GM18511 (cell line): Measurements from ENCODE around the gene KATNA1.
A peak's percentile ranks its signal among the peaks of the same experiment; 100 is the strongest.

Experiments
- ATAC-seq: cut with Tn5 transposase; IDR thresholded peaks from one replicate; pipeline ENCODE4 v1.9.1; 2021; ENCODE audit warnings: mild to moderate bottlenecking, moderate library complexity; ENCODE audit not compliant: unreplicated experiment

KATNA1 gene

DNA sequence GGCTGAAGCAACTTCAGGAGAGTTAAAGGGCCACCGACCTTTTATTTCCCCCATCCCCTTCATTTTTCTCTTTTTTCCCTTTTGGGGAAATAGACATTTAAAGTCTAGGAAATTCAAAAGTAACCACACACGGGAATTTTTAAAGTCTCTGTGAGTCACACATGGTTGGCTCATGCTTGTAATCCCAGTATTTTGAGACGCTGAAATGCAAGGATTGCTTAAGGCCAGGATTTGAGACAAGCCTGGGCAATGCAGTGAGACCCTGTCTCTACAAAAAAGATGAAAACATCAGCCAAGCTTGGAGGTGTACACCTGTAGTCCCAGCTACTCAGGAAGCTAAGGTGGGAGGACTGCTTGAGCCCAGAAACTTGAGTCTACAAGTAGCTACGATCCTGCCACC is 34.2 kb downstream of the KATNA1 start:
- ATAC-seq: no peak

DNA sequence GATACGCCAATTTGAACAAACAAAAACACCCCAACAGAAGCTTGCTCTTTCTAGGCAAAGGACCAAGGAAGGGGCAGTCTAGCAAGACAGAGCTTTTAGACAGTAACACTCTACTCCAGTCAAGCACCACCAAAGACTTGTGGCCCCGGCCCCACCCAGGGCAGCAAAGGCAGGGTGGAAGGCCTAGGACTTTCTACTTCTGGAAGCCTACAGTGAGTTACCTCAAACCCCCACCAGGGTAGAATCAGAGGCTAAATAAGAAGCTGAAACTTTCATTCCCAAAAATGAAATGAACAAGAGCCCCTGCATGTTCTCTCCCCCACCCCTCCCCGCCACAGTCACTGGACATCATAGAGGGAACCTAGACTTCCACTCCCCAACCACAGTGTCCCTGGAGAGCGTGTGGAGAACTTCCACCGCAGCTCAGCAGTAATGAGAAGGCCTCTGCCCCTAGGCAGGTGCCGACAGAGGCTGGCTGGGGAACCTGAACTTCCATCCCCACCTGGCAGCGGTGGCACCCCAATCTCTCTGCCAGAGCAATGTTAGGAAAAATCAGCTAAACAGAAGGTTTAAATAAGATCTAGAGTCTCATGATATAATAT is 40.0 kb downstream of the KATNA1 start:
- no peak for ATAC-seq

DNA sequence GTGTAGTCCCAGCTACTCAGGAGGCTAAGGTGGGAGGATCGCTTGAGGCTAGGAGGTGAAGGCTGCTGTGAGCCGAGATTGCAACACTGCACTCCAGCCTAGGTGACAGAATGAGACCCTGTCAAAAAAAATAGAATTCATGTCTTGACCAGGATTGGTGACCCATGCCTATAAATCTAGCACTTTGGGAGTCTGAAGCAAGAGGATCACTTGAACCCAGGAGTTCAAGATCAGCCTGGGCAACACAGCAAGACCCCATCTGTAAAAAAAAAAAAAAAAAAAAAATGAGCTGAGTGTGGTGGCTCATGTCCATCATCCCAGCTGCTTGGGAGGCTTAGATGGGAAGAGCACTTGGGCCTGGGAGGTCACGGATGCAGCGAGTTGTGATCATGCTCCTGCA is 48.0 kb downstream of the KATNA1 start:
- no peak for ATAC-seq

DNA sequence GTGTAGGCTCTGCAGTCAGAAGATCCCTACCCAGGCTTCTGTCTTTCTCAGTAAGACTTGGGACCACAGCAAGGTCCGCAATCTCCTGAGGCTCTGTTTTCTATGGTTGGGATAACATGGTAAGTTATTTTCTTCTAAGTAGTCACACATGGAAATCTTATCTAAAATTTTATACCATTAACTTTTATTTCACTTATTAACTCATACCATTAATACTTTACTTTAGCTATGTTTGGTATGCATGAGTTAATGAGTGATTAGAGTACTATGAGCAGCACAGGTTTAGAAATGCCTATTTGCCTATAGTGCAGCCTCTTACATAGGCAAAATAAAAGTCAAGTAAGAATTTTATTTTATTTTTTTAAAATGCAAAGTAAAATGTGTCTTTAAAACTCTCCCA is 55.1 kb downstream of the KATNA1 start:
- ATAC-seq: no peak

DNA sequence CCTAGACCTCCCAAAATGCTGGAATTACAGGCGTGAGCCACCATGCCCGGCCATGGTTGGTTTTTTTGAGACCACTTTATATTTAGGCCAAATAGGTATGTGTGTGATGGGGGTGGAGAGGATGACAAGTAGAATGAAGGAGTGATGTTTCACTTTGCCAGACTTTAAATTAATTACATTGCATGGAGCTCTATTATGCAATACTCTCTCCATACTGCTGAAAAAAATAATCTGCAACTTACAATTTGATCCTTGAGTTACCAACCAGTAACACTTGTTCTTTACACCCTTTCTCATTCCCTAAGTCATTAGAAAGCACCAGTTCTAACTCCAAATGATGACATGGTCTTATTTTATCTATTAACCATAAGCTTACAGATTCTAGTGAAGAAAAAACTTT is 55.5 kb downstream of the KATNA1 start:
- ATAC-seq: no peak

DNA sequence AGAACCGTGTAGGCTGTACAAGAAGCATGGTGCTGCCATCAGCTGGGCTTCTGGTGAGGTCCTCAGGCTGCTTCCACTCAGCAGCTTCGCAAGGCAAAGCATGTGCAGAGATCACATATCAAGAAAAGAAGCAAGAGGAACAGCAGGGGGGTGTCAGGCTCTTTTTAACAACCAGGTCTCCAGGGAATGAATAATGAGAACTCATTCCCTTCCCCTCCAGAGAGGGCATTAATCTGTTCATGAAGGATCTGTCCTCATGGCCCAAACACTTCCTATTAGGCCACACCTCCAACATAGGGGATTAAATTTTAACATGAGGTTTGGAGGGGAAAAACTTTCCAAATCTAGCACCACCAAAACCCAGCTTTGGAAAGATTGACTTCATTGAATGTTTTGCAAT is 62.4 kb downstream of the KATNA1 start:
- ATAC-seq: no peak

DNA sequence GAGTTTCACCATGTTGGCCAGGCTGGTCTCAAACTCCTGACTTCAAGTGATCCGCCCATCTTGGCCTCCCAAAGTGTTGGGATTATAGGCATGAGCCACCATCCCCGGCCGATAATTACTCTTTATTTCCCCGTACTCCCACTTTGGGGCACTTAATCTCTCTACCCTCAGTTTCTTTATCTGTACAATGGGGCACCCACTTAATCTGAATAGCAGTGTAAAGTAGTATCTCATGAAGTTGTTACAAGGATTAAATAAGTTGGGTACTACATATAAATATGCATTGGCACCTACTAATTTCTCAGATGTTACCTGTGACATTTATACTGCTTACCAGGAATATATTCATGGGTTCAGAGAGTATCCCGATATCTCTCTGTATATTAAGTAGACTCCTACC is 67.2 kb downstream of the KATNA1 start:
- ATAC-seq: no peak

DNA sequence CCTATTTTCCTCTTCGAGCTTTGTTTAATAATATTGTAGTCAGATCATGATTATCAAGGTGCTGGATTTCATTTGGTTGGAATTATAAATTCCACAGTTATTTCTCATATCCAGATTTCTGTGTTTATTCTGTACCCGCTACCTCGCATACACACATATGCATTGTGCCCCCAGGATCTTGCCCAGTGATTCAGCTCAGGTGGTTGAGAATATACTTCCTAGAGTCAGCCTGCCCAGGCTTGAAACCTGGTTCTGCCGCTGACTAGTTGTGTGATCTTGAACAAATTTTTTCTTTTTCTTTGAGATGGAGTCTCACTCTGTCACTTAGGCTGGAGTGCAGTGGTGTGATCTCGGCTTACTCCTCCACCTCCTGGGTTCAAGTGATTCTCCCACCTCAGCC is 67.6 kb downstream of the KATNA1 start:
- no peak for ATAC-seq

DNA sequence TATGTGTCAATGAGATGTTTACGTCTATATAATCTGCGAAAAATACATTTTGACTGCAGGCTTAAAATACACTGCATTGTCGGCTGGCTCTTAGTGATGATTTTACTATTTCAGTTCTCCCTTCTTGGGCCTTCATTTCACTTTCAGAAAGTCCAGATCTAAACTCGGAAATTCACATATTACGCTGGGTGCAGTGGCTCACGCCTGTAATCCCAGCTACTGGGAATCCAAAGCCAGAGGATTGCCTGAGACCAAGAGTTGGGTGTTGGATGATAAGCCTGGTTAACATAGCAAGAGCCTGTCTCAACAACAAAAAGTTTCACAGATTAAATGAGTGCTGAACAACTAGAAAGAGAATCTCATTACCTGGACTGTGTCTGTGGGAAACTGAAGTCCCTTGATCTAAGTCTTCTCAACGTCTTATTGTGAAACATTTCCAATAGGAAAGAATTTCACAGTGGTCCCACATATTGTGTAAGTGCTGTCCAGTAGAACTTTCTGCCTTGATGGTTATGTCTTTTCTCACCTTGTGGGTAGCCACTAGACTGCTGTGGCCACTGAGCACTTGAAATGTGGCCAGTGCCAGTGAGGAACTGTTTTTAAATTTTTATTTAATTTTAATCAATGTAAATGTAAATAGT is 80.4 kb downstream of the KATNA1 start:
- ATAC-seq: no peak

DNA sequence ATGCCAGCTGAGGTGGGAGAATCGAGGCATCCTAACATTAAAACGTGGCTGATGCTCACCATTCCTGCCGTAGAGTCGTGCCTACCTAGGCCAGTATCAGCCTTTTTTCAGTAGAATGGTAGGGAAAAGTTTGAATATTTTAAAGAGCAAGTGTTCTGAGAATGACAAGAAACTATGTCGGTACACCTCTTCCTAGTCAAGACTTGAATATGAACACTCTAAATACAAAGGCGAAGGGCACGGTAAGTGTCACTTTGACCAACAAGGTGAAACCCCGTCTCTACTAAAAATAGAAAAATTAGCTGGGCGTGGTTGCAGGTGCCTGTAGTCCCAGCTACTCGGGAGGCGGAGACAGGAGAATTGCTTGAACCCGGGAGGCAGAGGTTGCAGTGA is 81.3 kb downstream of the KATNA1 start:
- no peak for ATAC-seq

DNA sequence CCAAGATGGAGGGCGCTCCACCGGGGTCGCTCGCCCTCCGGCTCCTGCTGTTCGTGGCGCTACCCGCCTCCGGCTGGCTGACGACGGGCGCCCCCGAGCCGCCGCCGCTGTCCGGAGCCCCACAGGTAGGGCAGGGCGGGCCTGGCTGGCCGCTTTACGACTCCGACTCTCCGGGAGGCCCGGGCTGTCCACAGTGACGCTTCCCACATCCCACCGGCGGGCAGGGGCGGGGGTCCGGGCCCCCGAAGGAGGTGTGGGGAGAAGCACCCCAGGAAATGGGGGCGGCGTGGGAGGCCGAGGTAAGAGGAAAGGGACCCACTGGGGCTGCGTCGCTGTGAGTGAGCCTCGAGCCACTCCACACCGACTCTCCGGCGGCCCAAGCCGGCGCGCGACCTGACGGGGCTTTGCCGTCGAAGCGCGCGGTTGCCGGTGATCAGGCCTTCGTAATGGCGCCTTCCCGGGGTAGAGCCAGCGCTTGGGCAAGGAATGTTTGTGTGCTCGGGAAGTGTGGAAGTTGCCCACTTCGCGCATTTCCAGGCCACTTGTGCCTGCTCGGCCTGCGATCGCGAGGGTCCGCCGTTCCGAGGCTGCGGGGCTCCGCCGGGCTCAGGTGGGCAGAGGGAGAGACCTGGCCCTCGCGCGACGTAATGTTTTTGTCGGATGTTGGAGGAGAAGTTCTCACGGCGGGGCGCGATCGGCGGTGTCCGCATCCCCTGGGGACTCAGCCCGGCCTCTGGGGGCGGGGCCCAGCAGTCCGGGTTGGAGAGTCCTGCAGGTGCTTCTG is 81.9 kb downstream of the KATNA1 start:
- peak; percentile 28 for ATAC-seq

DNA sequence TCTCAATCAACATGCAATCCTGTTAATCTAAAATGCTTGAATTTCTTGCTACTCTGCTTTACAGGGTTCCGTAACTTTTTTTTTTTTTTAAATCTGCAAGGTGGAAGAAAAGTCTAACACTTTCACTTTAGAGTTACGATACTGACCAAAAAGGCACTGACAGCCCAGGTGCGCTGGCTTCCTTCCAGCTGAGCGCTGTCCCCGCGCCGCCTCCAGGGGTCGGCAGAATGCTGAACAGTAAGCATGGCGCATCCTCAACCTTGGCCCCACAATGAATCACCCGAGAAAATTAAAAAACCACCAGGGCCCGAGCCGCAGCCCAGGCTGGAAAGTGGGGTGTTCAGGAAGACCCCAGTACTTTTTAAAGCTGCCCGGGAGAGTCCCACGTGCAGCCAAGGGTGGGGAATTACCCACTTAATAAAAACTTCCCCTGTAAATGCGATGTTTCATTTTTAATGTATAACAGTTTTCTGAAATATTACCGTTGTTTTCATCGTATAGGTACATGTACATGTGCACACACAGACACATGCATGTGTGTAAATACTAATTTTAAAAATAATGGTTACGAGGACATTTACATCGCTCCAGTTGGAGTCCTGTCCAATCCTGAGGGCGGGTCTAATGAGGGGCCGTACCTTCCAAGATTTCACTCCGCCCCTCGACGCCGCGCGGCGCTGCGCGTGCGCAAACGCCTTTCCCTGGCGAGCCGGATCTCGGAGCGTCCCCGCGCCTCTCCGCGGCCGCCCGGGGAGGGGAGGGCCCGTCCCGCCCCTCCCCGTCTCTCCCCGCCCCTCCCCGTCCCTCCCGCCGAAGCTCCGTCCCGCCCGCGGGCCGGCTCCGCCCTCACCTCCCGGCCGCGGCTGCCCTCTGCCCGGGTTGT is 82.7 kb downstream of the KATNA1 start, which contains the start of gene GINM1:
GINM1 (plus strand) TSS at position 849 of the 883 bp plus-strand sequence. CDS start 40 bp downstream, outside the sequence.
- ATAC-seq: peak; percentile 84

DNA sequence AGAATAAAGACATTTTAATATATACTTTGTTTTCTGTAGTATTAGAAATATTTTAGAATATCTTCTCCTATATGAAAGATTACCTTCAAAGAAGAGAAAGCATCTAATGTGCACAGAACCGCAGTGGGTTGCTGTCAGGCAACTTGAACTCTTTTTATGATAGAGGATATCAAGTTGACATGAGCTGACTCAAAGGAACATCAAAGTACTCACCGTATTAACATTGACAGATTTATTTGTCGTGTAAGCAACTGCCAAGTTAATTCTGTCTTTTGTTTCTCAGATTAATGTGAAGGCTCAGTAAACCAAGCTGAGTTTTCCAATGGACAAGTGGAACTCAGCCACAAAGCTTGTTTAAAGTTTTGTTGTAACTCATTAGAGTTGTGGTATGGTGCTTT is 84.6 kb downstream of the KATNA1 start:
- no peak for ATAC-seq

DNA sequence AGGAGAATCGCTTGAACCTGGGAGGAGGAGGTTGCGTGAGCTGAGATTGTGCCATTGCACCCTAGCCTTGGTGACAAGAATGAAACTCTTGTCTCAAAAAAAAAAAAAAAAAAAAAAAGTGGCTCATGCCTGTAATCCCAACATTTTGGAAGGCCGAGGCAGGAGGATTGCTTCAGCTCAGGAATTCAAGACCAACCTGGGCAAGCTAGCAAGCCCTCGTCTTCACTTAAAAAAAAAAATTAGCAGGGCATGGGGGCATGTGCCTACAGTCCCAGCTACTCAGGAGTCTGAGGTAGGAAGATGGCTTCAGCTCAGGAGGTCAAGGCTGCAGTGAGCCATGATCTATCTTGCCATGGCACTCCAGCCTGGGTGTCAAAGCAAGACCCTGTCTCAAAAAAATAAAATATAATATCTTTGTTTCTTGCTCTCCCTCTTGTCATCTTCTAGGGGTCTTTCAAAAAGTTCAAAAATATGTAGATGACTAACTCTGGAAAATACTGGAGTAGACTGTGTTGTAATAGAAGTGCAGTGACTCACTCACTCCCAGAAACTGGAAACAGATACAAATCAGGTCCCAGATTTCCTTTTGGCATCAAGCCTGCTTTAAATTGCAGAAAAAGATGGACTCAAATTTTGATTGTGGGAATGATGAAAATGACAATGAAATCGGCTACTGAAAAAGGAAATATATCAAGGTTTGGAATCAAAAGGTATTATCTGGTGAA is 85.1 kb downstream of the KATNA1 start:
- ATAC-seq: no peak

DNA sequence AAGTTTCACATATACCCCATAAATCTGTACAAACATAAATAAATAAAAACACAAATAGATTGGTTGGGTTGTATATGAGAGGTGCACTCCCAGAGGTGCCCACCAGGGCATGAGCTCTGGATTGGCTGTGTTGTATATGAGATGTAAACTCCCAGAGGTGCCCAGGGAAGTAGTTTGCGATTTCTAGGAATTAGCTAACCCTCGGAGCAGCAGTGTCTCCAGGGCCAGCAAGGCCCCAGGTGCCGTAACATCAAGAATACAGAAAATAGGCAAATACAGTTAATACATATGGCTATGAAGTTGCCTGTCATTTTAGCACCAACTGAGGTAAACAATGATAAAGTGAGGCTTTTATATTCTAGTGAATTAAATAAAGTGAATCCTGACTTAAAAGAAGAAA is 87.8 kb downstream of the KATNA1 start:
- ATAC-seq: no peak

DNA sequence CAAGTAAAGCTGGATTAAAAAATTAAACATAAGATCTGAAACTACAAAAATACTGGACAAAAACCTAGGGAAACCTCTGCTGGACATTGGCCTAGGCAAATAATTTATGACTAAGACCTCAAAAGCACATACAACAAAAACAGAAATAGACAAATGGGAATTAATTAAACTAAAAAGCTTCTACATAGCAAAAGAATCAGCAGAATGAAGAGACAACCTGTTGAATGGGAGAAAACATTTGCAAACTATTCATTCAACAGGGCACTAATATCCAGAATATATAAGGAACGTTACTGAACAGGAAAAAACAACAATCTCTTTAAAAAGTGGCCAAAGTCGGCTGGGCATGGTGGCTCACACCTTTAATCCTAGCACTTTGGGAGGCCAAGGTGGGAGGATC is 89.1 kb downstream of the KATNA1 start:
- no peak for ATAC-seq

DNA sequence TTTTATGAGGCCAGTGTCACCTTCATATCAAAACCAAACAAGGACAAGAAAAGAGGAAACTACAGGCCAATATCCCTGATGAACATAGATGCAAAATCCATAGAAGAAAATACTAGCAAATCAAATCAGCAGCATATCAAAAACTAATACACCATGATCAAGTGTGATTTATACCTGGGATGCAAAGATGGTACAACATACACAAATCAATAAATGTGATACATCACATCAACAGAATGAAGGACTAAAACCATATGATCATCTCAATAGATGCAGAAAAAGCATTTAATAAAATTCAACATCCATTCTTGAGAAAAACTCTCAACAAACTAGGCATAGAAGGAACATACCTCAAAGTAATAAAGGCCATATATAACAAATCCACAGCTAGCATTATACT is 90.5 kb downstream of the KATNA1 start:
- ATAC-seq: no peak

DNA sequence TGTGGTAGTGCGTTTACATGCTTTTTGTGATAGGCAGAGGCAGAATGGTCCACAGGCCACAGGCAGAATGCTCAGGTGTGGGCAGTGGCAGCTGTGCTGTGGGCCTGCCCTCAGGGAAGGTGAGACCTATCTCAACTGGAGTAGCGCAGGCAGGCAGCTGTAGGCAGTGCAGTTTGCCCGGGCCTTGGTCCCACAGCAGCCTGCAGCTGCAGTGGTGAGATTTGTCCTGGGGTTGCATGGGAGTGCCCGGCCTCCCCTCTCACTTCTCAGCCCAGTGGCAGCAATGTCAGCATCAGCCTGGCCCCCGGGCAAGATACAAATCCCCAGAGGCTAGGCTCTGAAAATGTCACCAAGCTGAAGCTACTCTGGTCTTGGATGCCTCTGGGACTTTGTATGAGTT is 96.6 kb downstream of the KATNA1 start:
- no peak for ATAC-seq

DNA sequence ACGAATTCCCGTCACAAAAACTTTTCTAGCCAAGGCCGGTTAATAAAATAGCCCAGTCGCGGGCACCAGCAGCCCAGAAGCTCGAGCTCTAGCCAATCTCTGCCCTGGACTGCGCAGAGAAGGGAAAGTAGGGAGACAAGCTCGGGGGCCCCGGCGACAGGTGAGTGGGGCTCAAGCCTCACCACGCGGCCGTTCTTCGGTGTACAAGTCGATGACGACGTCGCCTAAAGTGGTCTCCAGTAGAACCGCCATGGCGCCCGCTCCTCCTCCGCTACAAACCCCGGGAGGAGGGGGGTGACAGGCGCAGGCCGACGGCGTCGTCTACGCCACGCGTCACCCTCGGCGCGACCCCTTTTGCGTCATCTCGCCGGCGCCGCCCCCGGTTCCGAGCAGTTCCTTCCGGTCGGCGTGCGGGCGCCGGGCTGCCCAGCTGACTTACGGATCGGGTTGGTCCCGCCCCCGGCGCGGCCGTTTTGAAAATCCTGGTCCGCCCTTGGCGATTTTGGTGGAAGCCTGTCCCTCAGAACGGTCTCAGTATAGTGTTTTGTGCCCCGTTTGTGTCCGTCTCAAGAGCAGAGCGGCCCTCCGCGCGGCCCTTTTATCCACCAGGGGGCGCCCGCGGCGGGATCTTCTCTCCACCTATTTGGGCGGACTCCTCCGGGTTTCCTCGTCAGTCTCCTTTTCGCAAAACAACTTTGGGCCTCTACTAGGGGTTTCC is 102.6 kb downstream of the KATNA1 start, which contains the start of gene PPIL4:
PPIL4 (minus strand) TSS at position 290 of the 718 bp plus-strand sequence; CDS start at position 252, 38 bp downstream.
- peak; percentile 94 for ATAC-seq

DNA sequence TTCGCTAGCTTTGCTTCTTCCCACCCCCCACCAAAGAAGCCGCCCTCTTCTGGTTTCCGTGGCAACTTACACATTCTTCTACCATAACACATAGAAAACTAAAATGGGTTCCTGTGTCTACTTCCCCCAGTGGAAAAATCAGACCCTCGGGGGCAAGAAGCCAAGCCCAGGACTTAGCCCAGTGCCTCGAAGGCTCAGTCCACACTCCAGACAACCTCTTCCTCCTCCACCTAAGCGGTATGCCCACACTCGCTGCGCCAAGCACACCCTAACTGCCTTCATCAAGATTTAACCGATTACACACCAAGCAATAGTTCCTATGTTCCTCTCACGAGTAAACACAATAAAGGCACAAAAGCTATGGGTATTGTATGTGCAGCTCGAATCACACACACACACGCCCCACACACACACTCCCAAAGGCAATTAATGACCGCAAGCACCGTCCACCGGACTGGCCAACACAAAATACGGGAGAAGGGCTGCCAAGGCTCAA is 103.2 kb downstream of the KATNA1 start:
- peak; percentile 26 for ATAC-seq
